ENCODE data around the gene FGG. TPM values are rescaled to one million over a fixed set of nuclear protein-coding genes. Genes with fewer than 3 reads are reported as not detected.

Gene FGG
- polyA plus RNA-seq, 1 experiment, result not detected

- DNase-seq (ENCODE audit: low read depth), result no peak
- no peaks in the 10 kb centered on the region for H3K36me3 ChIP-seq (ENCODE audit: control insufficient read depth, insufficient read depth, low read length)
- no peak overlapping the region for H3K4me3 ChIP-seq (ENCODE audit: low read depth, low read length)
- H3K27me3 ChIP-seq (ENCODE audit: control insufficient read depth, insufficient read depth, low read length), result peaks cover 4% of the 10 kb centered on the region
- ChIA-PET CTCF (interaction anchor here (1.1 to 3.9 kb wide), 6 partner anchors 10 to 141 kb away, joined by 3 to 46 read pairs (median 3); no protein-coding TSS in a partner anchor), POLR2A (interaction anchor here (0.6 kb wide), 1 partner anchor 158 kb away, joined by 3 read pairs; no protein-coding TSS in a partner anchor)
- TF ChIP-seq CTCF (IDR thresholded peaks at IDR 0.05; ENCODE audit: insufficient read depth, low read depth, low read length), result no peak
These were observed 7.7 kb upstream of the FGG start for GRCh38 chr4:154620111-154620510.

- ChIA-PET POLR2A (no interaction called here), CTCF (interaction anchor here (0.6 to 3.9 kb wide), 14 partner anchors 9 to 116 kb away, joined by 3 to 46 read pairs (median 4); partner anchors contain the start of gene PLRG1)
- peaks cover 4% of the 10 kb centered on the region for H3K27me3 ChIP-seq (ENCODE audit: control insufficient read depth, insufficient read depth, low read length)
- TF ChIP-seq CTCF (IDR thresholded peaks at IDR 0.05; ENCODE audit: insufficient read depth, low read depth, low read length), result peak; percentile 73
- no peaks in the 10 kb centered on the region for H3K36me3 ChIP-seq (ENCODE audit: control insufficient read depth, insufficient read depth, low read length)
- H3K4me3 ChIP-seq (ENCODE audit: low read depth, low read length), result no peak overlapping the region
- DNase-seq (ENCODE audit: low read depth), result no peak
These were observed 6.4 kb upstream of the FGG start for GRCh38 chr4:154618708-154619315.

- H3K36me3 ChIP-seq (ENCODE audit: control insufficient read depth, insufficient read depth, low read length), result no peaks in the 10 kb centered on the region
- CTCF ChIA-PET, result interaction anchor here (2.0 to 3.9 kb wide), 4 partner anchors 8 to 66 kb away, joined by 6 to 46 read pairs (median 20); partner anchors contain the start of gene PLRG1
- no peak for TF ChIP-seq CTCF (IDR thresholded peaks at IDR 0.05; ENCODE audit: insufficient read depth, low read depth, low read length)
- POLR2A ChIA-PET, result no interaction called here
- peaks cover 4% of the 10 kb centered on the region for H3K27me3 ChIP-seq (ENCODE audit: control insufficient read depth, insufficient read depth, low read length)
- no peak overlapping the region for H3K4me3 ChIP-seq (ENCODE audit: low read depth, low read length)
- no peak for DNase-seq (ENCODE audit: low read depth)
These were observed 5.4 kb upstream of the FGG start for GRCh38 chr4:154617820-154618317.

- POLR2A ChIA-PET, result no interaction called here
- no peaks in the 10 kb centered on the region for H3K36me3 ChIP-seq (ENCODE audit: control insufficient read depth, insufficient read depth, low read length)
- H3K4me3 ChIP-seq (ENCODE audit: low read depth, low read length), result no peak overlapping the region
- CTCF ChIA-PET, result interaction anchor here (1.2 kb wide), 1 partner anchor 65 kb away, joined by 4 read pairs; no protein-coding TSS in a partner anchor
- peaks cover 4% of the 10 kb centered on the region for H3K27me3 ChIP-seq (ENCODE audit: control insufficient read depth, insufficient read depth, low read length)
- no peak for DNase-seq (ENCODE audit: low read depth)
- no peak for TF ChIP-seq CTCF (IDR thresholded peaks at IDR 0.05; ENCODE audit: insufficient read depth, low read depth, low read length)
These were observed 4.3 kb upstream of the FGG start for GRCh38 chr4:154616731-154617130.

DNA sequence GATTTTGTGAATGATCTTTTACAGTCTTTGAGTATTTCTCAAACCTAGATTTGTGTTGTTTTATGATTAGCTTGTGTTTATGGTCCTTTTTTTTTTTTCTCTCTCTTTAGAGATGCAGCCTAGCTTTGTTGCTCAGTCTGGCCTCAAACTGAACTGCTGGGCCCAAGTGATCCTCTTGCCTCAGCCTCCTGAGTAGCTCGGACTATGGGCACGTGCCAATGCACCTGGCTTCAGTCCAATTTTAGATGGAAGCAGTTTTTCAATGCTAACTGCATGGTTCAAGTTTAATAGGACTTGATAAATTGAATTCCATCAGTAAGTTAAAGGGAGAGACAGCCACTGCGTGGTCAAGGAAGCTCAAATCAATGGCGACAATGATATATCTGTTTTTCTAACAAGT, 3.8 kb upstream of the FGG start:
- TF ChIP-seq CTCF (IDR thresholded peaks at IDR 0.05; ENCODE audit: insufficient read depth, low read depth, low read length), result no peak
- DNase-seq (ENCODE audit: low read depth), result no peak
- ChIA-PET CTCF (interaction anchor here (1.2 kb wide), 1 partner anchor 64 kb away, joined by 4 read pairs; no protein-coding TSS in a partner anchor), POLR2A (no interaction called here)
- Histone ChIP-seq H3K36me3 (ENCODE audit: control insufficient read depth, insufficient read depth, low read length) (no peaks in the 10 kb centered on the region), H3K27me3 (ENCODE audit: control insufficient read depth, insufficient read depth, low read length) (peaks cover 4% of the 10 kb centered on the region), H3K4me3 (ENCODE audit: low read depth, low read length) (no peak overlapping the region)

All from BJ (cell line).